ENCODE data around the gene HADHB. TPM values are rescaled to one million over a fixed set of nuclear protein-coding genes. Genes with fewer than 3 reads are reported as not detected.

Gene HADHB
- total RNA-seq, 1 experiment from 2014 or later = 65.5 TPM

- Histone ChIP-seq H3K9me2 (ENCODE audit: insufficient read depth) (no peaks in the 10 kb centered on the region), H3K27me3 (ENCODE audit: insufficient read depth, low read length) (no peaks in the 10 kb centered on the region), H3K4me2 (ENCODE audit: low read length) (no peak overlapping the region), H3K9me3 (ENCODE audit: control insufficient read depth in 1 of 2, insufficient read depth in 1 of 2, low read depth in 1 of 2, low read length in 2 of 2) (no peaks in the 10 kb centered on the region), H3K36me3 (ENCODE audit: control insufficient read depth in 1 of 2, insufficient read depth in 2 of 2, low read length in 2 of 2) (peaks cover 2 to 16% of the 10 kb centered on the region in 2 experiments; a peak in 2 of 4 replicates), H3K79me2 (ENCODE audit: insufficient read depth, low read length) (no peaks in the 10 kb centered on the region), H2AFZ (ENCODE audit: low read depth, low read length, poor library complexity, severe bottlenecking) (no peak overlapping the region), H4K20me1 (ENCODE audit: insufficient read depth) (no peaks in the 10 kb centered on the region), H3K27ac (ENCODE audit: low read depth, low read length) (no peak overlapping the region), H3K4me3 (replicated peaks in 1 of 2; ENCODE audit: low read depth in 1 of 2, low read length in 2 of 2) (no peak overlapping the region), H3K4me1 (ENCODE audit: control insufficient read depth in 1 of 2, insufficient read depth in 2 of 2, low read length in 2 of 2) (no peaks in the 10 kb centered on the region), H3K9ac (ENCODE audit: low read length) (no peak overlapping the region)
- CTCF ChIA-PET = no interaction called here
- ATAC-seq (no peak), DNase-seq (ENCODE audit: low read depth, low spot score) (no peak)
- RAD21 ChIA-PET (ENCODE audit: low non-redundant PET in 1 of 2, low total read pairs in 2 of 2, uncharacterized antibody in 2 of 2, unreplicated experiment in 2 of 2) = no interaction called here
- TSS peak; percentile 52 for BruUV-seq (replicated peaks)
- intact Hi-C loops (cut with micrococcal nuclease) = no loop called here
- TF ChIP-seq CEBPB (IDR thresholded peaks at IDR 0.05; ENCODE audit: low read depth) (peak; percentile 39; the same call in 1 of the 2 replicates), JUND (IDR thresholded peaks at IDR 0.05) (no peak)
- POLR2A ChIA-PET = no interaction called here
Measured at GRCh38 chr2:26274058-26274613, 29.4 kb downstream of the HADHB start.

DNA sequence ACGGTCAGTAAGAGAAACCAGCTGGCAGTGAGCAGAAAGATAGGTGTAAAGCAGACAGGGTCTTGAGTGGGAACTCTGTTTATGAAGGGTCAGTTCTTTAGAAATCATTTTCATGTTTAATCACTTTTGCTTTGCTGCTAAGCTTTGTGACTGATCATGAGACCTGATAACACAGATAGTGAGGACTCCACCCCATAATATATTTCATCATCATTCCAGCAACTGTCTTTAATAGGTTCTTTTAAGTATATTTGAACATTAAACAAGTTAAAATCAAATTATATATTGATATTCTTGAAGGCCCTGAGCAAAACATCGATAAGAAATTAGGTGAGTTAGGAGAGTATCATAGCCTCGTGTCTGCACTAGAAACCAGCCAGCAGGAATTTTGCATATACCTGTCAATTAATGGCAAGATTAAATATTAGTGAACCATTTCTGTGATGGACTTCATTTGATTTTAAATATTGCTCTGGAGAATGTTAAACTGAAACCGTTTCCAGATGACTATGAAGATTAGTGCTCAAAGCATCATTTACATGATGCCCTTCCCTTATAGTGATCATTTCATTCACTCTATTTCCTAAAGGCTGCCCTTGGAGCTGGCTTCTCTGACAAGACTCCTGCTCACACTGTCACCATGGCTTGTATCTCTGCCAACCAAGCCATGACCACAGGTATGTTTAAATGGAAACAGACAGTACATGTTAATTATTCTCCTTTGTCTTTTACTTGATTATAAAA lies 31.9 kb downstream of the HADHB start:
- BruUV-seq (replicated peaks) = no TSS peak
- peaks cover 9 to 17% of the 10 kb centered on the region in 2 experiments; a peak in 2 of 4 replicates for H3K36me3 ChIP-seq (ENCODE audit: control insufficient read depth in 1 of 2, insufficient read depth in 2 of 2, low read length in 2 of 2)
- H3K4me2 ChIP-seq (ENCODE audit: low read length) = no peak overlapping the region
- intact Hi-C loops (cut with micrococcal nuclease) = no loop called here
- ChIA-PET POLR2A (interaction anchor here (0.6 kb wide), 1 partner anchor 18 kb away, joined by 3 read pairs; no protein-coding TSS in a partner anchor), CTCF (no interaction called here), RAD21 (ENCODE audit: low non-redundant PET in 1 of 2, low total read pairs in 2 of 2, uncharacterized antibody in 2 of 2, unreplicated experiment in 2 of 2) (no interaction called here)
- H3K79me2 ChIP-seq (ENCODE audit: insufficient read depth, low read length) = no peaks in the 10 kb centered on the region
- H3K4me3 ChIP-seq (replicated peaks in 1 of 2; ENCODE audit: low read depth in 1 of 2, low read length in 2 of 2) = no peak overlapping the region
- no peaks in the 10 kb centered on the region for H3K9me2 ChIP-seq (ENCODE audit: insufficient read depth)
- TF ChIP-seq ZFX (IDR thresholded peaks at IDR 0.05) (no peak), SRF (IDR thresholded peaks at IDR 0.05; ENCODE audit: low read depth) (no peak), YY1 (IDR thresholded peaks at IDR 0.05; ENCODE audit: extremely low read depth, insufficient replicate concordance, low read depth, low read length) (no peak), JUND (IDR thresholded peaks at IDR 0.05) (no peak), CEBPB (IDR thresholded peaks at IDR 0.05; ENCODE audit: low read depth) (no peak), REST (IDR thresholded peaks at IDR 0.05; ENCODE audit: low read depth) (no peak), MAX (IDR thresholded peaks at IDR 0.05) (no peak), RAD21 (IDR thresholded peaks at IDR 0.05; ENCODE audit: low read depth) (no peak), SP1 (IDR thresholded peaks at IDR 0.05; ENCODE audit: low read depth) (no peak), FOSL1 (IDR thresholded peaks at IDR 0.05; ENCODE audit: low read depth) (no peak), POLR2AphosphoS5 (IDR thresholded peaks at IDR 0.05; ENCODE audit: low read depth, low read length) (no peak), POLR2A (IDR thresholded peaks at IDR 0.05; ENCODE audit: borderline replicate concordance, extremely low read depth, insufficient read depth, insufficient read length) (no peak), ATF3 (IDR thresholded peaks at IDR 0.05) (no peak), EZH2phosphoT487 (IDR thresholded peaks at IDR 0.05; ENCODE audit: borderline replicate concordance) (no peak), TCF7L2 (IDR thresholded peaks at IDR 0.05; ENCODE audit: borderline replicate concordance, extremely low read depth, insufficient read depth, insufficient read length) (no peak)
- H3K27me3 ChIP-seq (ENCODE audit: insufficient read depth, low read length) = no peaks in the 10 kb centered on the region
- no peaks in the 10 kb centered on the region for H4K20me1 ChIP-seq (ENCODE audit: insufficient read depth)
- H3K27ac ChIP-seq (ENCODE audit: low read depth, low read length) = no peak overlapping the region
- H3K9me3 ChIP-seq (ENCODE audit: control insufficient read depth in 1 of 2, insufficient read depth in 1 of 2, low read depth in 1 of 2, low read length in 2 of 2) = no peaks in the 10 kb centered on the region
- H3K9ac ChIP-seq (ENCODE audit: low read length) = no peak overlapping the region
- DNase-seq (ENCODE audit: low read depth, low spot score) (no peak), ATAC-seq (no peak)
- no peak overlapping the region for H2AFZ ChIP-seq (ENCODE audit: low read depth, low read length, poor library complexity, severe bottlenecking)
- no peaks in the 10 kb centered on the region for H3K4me1 ChIP-seq (ENCODE audit: control insufficient read depth in 1 of 2, insufficient read depth in 2 of 2, low read length in 2 of 2)

Data from HCT116 (cell line).